GM21529 (cell line): ENCODE measurements around the gene TUBG2.
"Not testable (repeated sequence)": the region's sequence is repeated elsewhere in the genome, so short reads cannot be mapped to it uniquely, and the experiment has no call there.

Experiments used
- ATAC-seq: cut with Tn5 transposase; IDR thresholded peaks from one replicate; pipeline ENCODE4 v1.9.1; 2021; ENCODE audit not compliant: unreplicated experiment

Gene TUBG2

GRCh38 chr17:42653179-42654124, 5.6 kb upstream of the TUBG2 start:
- ATAC-seq, result no peak

- ATAC-seq, result no peak
These were observed 3.6 kb upstream of the TUBG2 start for GRCh38 chr17:42655528-42655927.

DNA sequence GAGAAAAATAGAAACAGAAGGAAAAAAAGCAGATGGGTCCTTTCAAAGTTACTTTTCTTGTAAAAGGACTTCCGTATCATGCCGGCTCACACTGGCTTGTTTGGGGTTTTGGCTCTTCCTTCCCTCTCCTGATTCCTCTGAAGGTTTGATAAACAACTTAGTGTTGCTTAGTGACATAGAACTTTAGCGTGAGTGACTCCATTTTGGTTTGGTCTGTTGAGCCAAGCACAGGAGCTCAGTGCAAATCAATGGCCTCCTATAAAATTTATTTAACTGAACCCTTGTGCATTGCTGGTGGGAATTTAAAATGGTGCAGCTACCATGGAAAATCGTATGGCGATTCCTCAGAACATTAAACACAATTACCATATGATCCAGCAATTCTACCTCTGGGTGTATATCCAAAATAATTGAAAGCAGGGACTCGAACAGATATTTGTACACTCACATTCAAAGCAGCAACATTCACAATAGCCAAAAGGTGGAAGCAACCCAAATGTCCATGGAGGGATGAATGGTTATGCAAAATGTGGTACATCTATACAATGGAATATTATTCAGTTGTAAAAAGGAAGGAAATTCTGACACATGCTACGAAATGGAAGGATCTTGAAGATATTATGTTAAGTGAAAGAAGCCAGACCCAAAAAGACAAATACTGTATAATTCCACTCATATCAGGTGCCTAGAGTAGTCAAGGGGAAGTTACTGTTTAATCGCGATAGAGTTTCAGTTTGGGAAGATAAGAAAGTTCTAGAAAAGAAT, 1.1 kb upstream of the TUBG2 start:
- no peak for ATAC-seq

DNA sequence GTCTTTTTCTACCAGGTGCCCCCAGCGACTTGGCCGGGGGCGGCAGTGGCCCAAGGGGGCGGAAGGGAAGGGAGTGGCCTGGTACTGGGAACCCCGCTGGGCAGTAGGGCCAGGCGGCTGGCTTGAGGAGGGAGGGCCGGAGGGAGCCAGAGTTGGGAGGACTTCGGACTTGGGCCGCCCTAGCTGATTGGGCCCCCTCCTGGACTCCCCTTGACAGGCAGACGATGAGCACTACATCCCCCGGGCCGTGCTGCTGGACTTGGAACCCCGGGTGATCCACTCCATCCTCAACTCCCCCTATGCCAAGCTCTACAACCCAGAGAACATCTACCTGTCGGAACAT, 819 bp downstream of the TUBG2 start:
- ATAC-seq, result not testable (repeated sequence)

- ATAC-seq, result no peak
These were observed 1.7 kb downstream of the TUBG2 start for GRCh38 chr17:42660692-42661345.

- ATAC-seq, result no peak
These were observed 6.5 kb downstream of the TUBG2 start for GRCh38 chr17:42665581-42666001.

DNA sequence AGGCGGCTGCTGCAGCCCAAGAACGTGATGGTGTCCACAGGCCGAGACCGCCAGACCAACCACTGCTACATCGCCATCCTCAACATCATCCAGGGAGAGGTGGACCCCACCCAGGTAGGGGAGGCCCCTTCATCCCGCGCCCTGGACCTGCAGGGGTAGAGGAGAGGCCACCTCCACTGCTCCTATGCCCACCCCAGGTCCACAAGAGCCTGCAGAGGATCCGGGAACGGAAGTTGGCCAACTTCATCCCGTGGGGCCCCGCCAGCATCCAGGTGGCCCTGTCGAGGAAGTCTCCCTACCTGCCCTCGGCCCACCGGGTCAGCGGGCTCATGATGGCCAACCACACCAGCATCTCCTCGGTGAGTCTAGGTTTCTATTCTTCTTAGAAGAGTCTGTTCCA, 7.0 kb downstream of the TUBG2 start:
- not testable (repeated sequence) for ATAC-seq

- no peak for ATAC-seq
These were observed 8.2 kb downstream of the TUBG2 start for GRCh38 chr17:42667088-42667951.

DNA sequence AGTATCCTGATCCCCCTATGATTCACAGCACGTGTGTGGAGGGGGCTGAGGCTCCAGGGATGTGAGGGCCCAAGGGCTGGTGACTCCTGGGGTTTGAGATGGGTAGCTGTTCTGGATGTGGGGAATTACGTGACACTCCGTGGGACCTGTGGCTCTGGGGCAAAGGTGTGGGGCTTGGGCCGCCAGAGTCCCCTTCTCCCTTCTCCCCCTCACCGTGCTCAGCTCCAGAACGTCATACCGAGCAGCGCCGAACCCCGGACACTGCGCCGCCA, 10.6 kb downstream of the TUBG2 start:
- ATAC-seq, result no peak

- no peak for ATAC-seq
These were observed 11.1 kb downstream of the TUBG2 start for GRCh38 chr17:42669977-42670788.

GRCh38 chr17:42670789-42671657, 11.9 kb downstream of the TUBG2 start:
- ATAC-seq, result no peak

DNA sequence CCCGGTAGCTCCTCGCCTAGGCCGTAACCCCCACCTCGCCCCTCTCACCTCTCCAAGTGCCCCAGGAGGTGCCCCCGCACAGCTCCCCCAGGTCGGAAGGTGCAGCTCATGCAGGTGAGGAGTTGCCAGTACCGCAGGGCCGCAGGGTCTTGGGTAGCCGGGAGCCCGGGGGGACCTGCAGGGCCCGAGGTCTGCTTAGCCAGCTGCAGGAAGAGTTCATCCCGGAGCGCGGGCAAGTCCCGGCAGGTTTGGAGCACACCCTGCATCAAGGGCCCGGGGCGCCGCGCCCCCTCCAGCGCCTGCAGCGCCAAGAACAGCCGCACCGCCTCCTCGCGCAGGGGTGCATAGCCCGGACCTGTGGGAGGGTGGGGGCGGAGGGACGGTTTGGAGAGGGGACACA, 13.0 kb downstream of the TUBG2 start:
- ATAC-seq, result no peak

DNA sequence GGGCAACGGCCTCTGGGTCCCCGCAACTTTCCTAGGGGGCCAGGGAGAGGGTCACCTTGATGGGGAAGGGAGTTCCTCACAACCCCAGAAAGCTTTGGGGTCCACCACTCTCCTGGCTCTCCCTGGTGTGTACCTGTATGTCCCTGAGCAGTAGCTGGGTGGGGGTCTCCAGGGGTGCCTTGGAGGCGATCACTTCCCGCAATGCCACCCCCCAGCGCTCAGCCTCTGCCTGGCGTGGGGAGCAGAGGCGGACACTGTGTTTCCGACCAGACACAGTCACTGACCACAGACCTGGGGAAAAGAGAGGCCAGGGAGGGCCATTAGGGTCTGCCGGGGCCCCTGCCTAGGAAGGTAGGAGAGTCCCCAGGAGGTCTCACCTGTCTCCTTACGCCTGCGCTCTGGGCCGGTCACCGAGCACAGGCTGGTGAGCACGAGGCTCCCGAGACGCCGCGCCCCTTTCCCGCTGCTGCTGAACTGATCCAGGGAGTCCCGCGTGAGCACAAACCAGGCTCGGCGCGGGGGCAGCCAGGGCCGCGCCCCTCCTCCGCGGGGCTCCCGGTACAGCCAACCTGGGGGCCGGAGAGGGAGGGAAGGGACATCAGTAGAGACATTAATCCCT, 14.3 kb downstream of the TUBG2 start:
- ATAC-seq, result no peak

- ATAC-seq, result no peak
These were observed 15.0 kb downstream of the TUBG2 start for GRCh38 chr17:42673885-42674754.

GRCh38 chr17:42674755-42675347, 15.8 kb downstream of the TUBG2 start:
- no peak for ATAC-seq

GRCh38 chr17:42675348-42675964, 16.4 kb downstream of the TUBG2 start:
- ATAC-seq, result no peak

GRCh38 chr17:42675965-42676423, 16.9 kb downstream of the TUBG2 start:
- no peak for ATAC-seq
